HL-60 (cell line): ENCODE measurements around the gene MAB21L4.

ENCODE experiments used
- DNase-seq, 2 experiments: peaks; one replicate each; pipeline ENCODE4 v3.0.0-alpha.2; 2010 to 2020; ENCODE audit warnings: low read depth in 1 of 2, low spot score in 1 of 2
- H3K27ac ChIP-seq: fragments of 250-450 bp; sonication (Bioruptor Pico); replicated peaks from 2 replicates; pipeline ENCODE4 v1.5.1; 2020; ENCODE audit warnings: mild to moderate bottlenecking, moderate library complexity
- H3K27me3 ChIP-seq: fragments of 250-450 bp; sonication (Bioruptor Pico); 2 replicates; pipeline ENCODE4 v1.5.1; 2021; ENCODE audit warnings: mild to moderate bottlenecking, moderate library complexity; ENCODE audit not compliant: insufficient read depth, poor library complexity, severe bottlenecking
- H3K4me3 ChIP-seq: replicated peaks from 2 replicates; pipeline ENCODE4 v1.5.1; 2011; ENCODE audit warnings: mild to moderate bottlenecking, control low read depth, low read length; ENCODE audit not compliant: insufficient read depth
- CTCF ChIP-seq: IDR thresholded peaks from one replicate; pipeline ENCODE4 v1.5.1; 2011; ENCODE audit warnings: low read length, control low read depth, inconsistent platforms; ENCODE audit not compliant: insufficient read depth
- GABPA ChIP-seq: IDR thresholded peaks from 2 replicates; pipeline ENCODE4 v1.6.1; 2012; ENCODE audit warnings: low read depth
- POLR2AphosphoS5 ChIP-seq: IDR thresholded peaks from 2 replicates; pipeline ENCODE4 v1.6.1; 2012; ENCODE audit warnings: low read depth
- REST ChIP-seq: IDR thresholded peaks from 2 replicates; pipeline ENCODE4 v1.6.1; 2012; ENCODE audit warnings: low read depth; ENCODE audit not compliant: insufficient replicate concordance
- SPI1 ChIP-seq: IDR thresholded peaks from 2 replicates; pipeline ENCODE4 v1.6.1; 2012; ENCODE audit warnings: low read depth, mild to moderate bottlenecking, borderline replicate concordance

MAB21L4 gene

GRCh38 chr2:240926516-240927389, 30.8 kb upstream of the MAB21L4 start:
- TF ChIP-seq SPI1: no peak
- no peak for TF ChIP-seq CTCF
- TF ChIP-seq POLR2AphosphoS5: no peak
- TF ChIP-seq REST: no peak
- TF ChIP-seq GABPA: no peak
- Histone ChIP-seq H3K27ac (no peak overlapping the region), H3K27me3 (peaks cover 4% of the 10 kb centered on the region), H3K4me3 (no peak overlapping the region)
- DNase-seq: no peak

GRCh38 chr2:240925568-240926515, 29.9 kb upstream of the MAB21L4 start:
- DNase-seq: no peak
- Histone ChIP-seq H3K27ac (no peak overlapping the region), H3K27me3 (peaks cover 4% of the 10 kb centered on the region), H3K4me3 (no peak overlapping the region)
- no peak for TF ChIP-seq POLR2AphosphoS5
- TF ChIP-seq GABPA: no peak
- TF ChIP-seq REST: no peak
- TF ChIP-seq CTCF: no peak
- no peak for TF ChIP-seq SPI1

- DNase-seq: no peak
- Histone ChIP-seq H3K4me3 (no peak overlapping the region), H3K27ac (no peak overlapping the region), H3K27me3 (peaks cover 4% of the 10 kb centered on the region)
- TF ChIP-seq SPI1 (no peak), CTCF (no peak), REST (no peak), POLR2AphosphoS5 (no peak), GABPA (no peak)
These were observed 29.2 kb upstream of the MAB21L4 start for GRCh38 chr2:240925191-240925567.
